ENCODE results near the gene HAND2.

- TF ChIP-seq POLR2AphosphoS5 (IDR thresholded peaks at IDR 0.05): no peak
- no peak for TF ChIP-seq POLR2A (IDR thresholded peaks at IDR 0.05)
- TF ChIP-seq CTCF (IDR thresholded peaks at IDR 0.05): no peak
- no peak for TF ChIP-seq EP300 (IDR thresholded peaks at IDR 0.05)
These were observed 30.1 kb downstream of the HAND2 start for GRCh38 chr4:173499658-173500535.
